Ovary (tissue), 9 donors: ENCODE results near the gene EWSR1. TPM values are rescaled to one million over a fixed set of nuclear protein-coding genes. Genes with fewer than 3 reads are reported as not detected.

Experiments used
- DNase-seq, 5 donors: peaks; one replicate each; pipeline ENCODE4 v3.0.0-alpha.2; 2019 to 2020
- H3K27ac ChIP-seq, 2 donors: fragments of 200-600 bp; one replicate each; pipeline versions ENCODE4 v1.5.1 to v1.8.0; 2019 to 2022
- H3K27me3 ChIP-seq: fragments of 200-600 bp; one replicate; pipeline ENCODE4 v1.8.0; 2022
- H3K36me3 ChIP-seq: fragments of 200-600 bp; sonication (generic); one replicate; pipeline ENCODE4 v1.5.1; 2019
- H3K4me1 ChIP-seq: one replicate; pipeline ENCODE4 v1.8.1; 2013; ENCODE audit warnings: mild to moderate bottlenecking, moderate library complexity; ENCODE audit not compliant: insufficient read depth
- H3K4me3 ChIP-seq: fragments of 200-600 bp; sonication (generic); one replicate; pipeline ENCODE4 v1.5.1; 2017
- H3K9me3 ChIP-seq, 2 donors: fragments of 200-600 bp in 1 of 2; sonication (generic) in 1 of 2; one replicate each; pipeline versions ENCODE4 v1.5.1 to v1.8.1; 2013 to 2019; ENCODE audit warnings: mild to moderate bottlenecking in 1 of 2, moderate library complexity in 1 of 2
- CTCF ChIP-seq, 3 donors: fragments of 450-650 bp in 2 of 3; fragments of 200-600 bp in 1 of 3; IDR thresholded peaks; one replicate each; pipeline versions ENCODE4 v1.5.1 to v1.8.0; 2016 to 2022; ENCODE audit warnings: antibody characterized with exemption in 3 of 3, mild to moderate bottlenecking in 1 of 3
- EP300 ChIP-seq: sonication (generic); formaldehyde crosslinking; IDR thresholded peaks from one replicate; pipeline ENCODE4 v1.6.1; 2017; ENCODE audit warnings: antibody characterized with exemption
- POLR2A ChIP-seq: fragments of 450-650 bp; IDR thresholded peaks from one replicate; pipeline ENCODE4 v1.6.1; 2017; ENCODE audit warnings: antibody characterized with exemption, mild to moderate bottlenecking, moderate library complexity
- WGBS, 3 donors: extraction: QIAGEN DNeasy Blood & Tissue Kit in 1 of 3; methylation state at CpG; one replicate each; pipeline versions ENCODE4 v1.1.5 to v1.1.7; 2013 to 2017; 5-methylcytosine and 5-hydroxymethylcytosine counted together
- intact Hi-C, 4 donors: fragments of 100-400 bp; cut with DNase I; formaldehyde crosslinking; loops; one replicate each; pipeline versions ENCODE4 v1.11.0 to v1.15.1; 2022 to 2023
- polyA plus RNA-seq, 2 donors: library from polyadenylated mRNA; stranded (reverse); fragments of 200-250 nt in 1 of 2; fragments of 350-450 nt in 1 of 2; fragmentation: Illumina TruSeq in 1 of 2; extraction: RNeasy Lipid Tissue Mini Kit (QIAGEN cat#74804) in 1 of 2; gene quantifications; one replicate each; pipeline ENCODE4 v1.2.3, GENCODE V29; 2013 to 2014
- total RNA-seq, 7 donors: library from RNA; depleted of rRNA in 2 of 7; stranded (reverse); fragments of >200 nt in 2 of 7; fragmentation: NEBNext Ultra II Directional in 3 of 7; extraction: Animal tissue kit (Norgen Biotek cat#: 25700) in 3 of 7; gene quantifications; one replicate each; pipeline versions ENCODE4 v1.1.0 to v1.2.4, GENCODE V29; 2016 to 2023
- donor health status: DM: no; HTN: no; CAD: no; lungs with moderate emphysema.
- donor health status: DM: no; HTN: no; CAD: no.
- donor health status: Bipolar disorder and iron deficiency.
- donor health status: DM: yes; HTN: yes; CAD: no.
- donor health status: DM: no; HTN: no; CAD: no.
- donor health status: DM: yes; HTN: yes; CAD: no.

EWSR1 gene
- total and polyA plus RNA-seq, 9 donors, result 127 to 191 (median 170) TPM

GRCh38 chr22:29219881-29220670, 48.0 kb upstream of the EWSR1 start:
- 45 to 64% (median 46%) methylated on average over 14 of the region's 14 CpGs for whole genome bisulfite sequencing, 3 donors
- no peaks in the 10 kb centered on the region for H3K36me3 ChIP-seq
- H3K9me3 ChIP-seq, result no peaks in the 10 kb centered on the region
- TF ChIP-seq EP300, result no peak
- no peak for TF ChIP-seq CTCF (IDR thresholded peaks at IDR 0.05)
- no peak for TF ChIP-seq POLR2A
- no peaks in the 10 kb centered on the region for H3K4me1 ChIP-seq
- intact Hi-C loops, result no loop called here
- no peaks in the 10 kb centered on the region for H3K27me3 ChIP-seq
- peak in 1 of 5 donors; percentile 25 for DNase-seq
- H3K27ac ChIP-seq, result no peak overlapping the region
- H3K4me3 ChIP-seq, result no peak overlapping the region

GRCh38 chr22:29224121-29224858, 43.8 kb upstream of the EWSR1 start:
- WGBS, 3 donors, result 47 to 77% (median 57%) methylated on average over 19 of the region's 19 CpGs
- no peak for TF ChIP-seq CTCF (IDR thresholded peaks at IDR 0.05)
- no peak for TF ChIP-seq EP300
- no peak for TF ChIP-seq POLR2A
- Histone ChIP-seq H3K27me3 (no peaks in the 10 kb centered on the region), H3K36me3 (no peaks in the 10 kb centered on the region), H3K4me1 (peaks cover 3% of the 10 kb centered on the region), H3K9me3 (no peaks in the 10 kb centered on the region), H3K4me3 (no peak overlapping the region), H3K27ac (no peak overlapping the region)
- peak in 1 of 5 donors; percentile 61 for DNase-seq
- intact Hi-C loops, result no loop called here

DNA sequence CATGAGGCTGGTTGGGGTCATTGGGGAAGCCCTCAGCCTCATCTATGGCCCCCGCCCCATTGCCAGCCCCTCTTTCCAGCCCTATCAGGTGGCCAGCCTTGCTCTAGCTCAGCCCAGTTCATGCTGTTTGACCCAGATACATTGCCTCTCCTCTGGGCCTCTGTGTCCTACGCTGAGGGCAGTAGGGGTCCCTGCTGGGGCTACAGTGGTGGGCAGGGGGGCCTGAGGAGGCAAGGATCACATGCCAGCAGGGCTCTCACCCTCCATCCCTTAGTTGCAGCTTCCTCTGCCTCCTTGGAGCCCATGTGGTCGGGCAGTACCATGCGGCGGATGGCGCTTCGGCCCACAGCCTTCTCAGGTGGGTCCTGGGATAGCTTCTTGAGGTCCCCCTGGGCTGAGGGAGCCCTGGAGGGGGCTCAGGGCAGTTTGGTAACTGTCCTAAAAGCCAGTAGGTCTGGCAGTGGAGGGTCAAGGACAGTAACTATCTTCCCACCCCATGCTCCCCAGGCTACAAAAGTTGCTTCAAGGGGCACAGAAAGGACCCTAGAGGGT, 43.1 kb upstream of the EWSR1 start:
- H3K4me1 ChIP-seq, result peaks cover 3% of the 10 kb centered on the region
- no peaks in the 10 kb centered on the region for H3K36me3 ChIP-seq
- no peak overlapping the region for H3K4me3 ChIP-seq
- H3K27me3 ChIP-seq, result no peaks in the 10 kb centered on the region
- TF ChIP-seq CTCF (IDR thresholded peaks at IDR 0.05), result no peak
- no peaks in the 10 kb centered on the region for H3K9me3 ChIP-seq
- WGBS, 3 donors, result 80 to 93% (median 92%) methylated on average over 1 to 7 of the region's 7 CpGs
- no peak for DNase-seq
- intact Hi-C loops, result no loop called here
- H3K27ac ChIP-seq, result no peak overlapping the region

DNA sequence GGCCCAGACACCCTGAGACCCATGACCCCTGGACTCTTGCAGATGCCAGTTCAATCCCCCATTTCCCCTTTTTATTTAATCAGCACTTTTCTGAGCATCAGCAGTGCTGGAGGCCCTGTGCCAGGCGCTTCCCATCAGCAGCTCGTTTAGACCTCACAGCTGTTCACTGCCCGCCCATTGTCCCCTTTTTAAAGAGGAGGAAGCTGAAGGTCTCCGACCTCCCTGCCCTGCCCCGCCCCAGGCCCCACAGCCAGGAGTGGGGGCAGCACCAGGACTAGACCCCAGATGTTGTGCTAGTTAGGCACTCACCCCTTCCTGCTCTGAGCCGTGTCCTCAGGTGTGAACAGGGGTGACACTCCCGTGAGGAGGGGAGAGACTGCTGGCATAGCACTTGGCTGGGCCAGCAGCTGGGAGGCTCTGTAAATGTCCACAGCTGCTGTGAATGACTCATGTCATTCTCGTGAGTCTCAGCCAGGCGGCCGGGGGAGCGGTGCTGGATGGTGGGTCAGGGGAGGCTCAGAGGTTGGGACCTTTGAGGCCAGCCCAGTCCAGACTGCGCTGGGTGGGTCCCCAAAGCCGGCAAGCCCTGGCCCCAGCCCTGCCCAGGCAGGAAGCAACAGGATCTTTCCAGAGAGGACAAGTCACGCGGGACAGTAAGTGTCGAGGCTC, 42.5 kb upstream of the EWSR1 start:
- no peak overlapping the region for H3K4me3 ChIP-seq
- no peaks in the 10 kb centered on the region for H3K27me3 ChIP-seq
- intact Hi-C loops, result no loop called here
- H3K4me1 ChIP-seq, result peaks cover 3% of the 10 kb centered on the region
- no peaks in the 10 kb centered on the region for H3K9me3 ChIP-seq
- no peak overlapping the region for H3K27ac ChIP-seq
- WGBS, 3 donors, result 43 to 51% (median 49%) methylated on average over 16 of the region's 16 CpGs
- no peak for TF ChIP-seq EP300
- TF ChIP-seq POLR2A, result no peak
- TF ChIP-seq CTCF (IDR thresholded peaks at IDR 0.05), result no peak
- no peaks in the 10 kb centered on the region for H3K36me3 ChIP-seq
- DNase-seq, result peak in 3 of 5 donors; percentile 52 to 75 (median 53)
